Right atrium auricular region (tissue), 2 donors: ENCODE results near the gene LAMTOR4. TPM values are rescaled to one million over a fixed set of nuclear protein-coding genes. Genes with fewer than 3 reads are reported as not detected.

Experiments used
- DNase-seq: peaks from one replicate; pipeline ENCODE4 v3.0.0-alpha.2; 2019; ENCODE audit warnings: low spot score
- H3K27ac ChIP-seq, 2 donors: fragments of 200-600 bp; sonication (generic); 1 replicate in 1 of 2; 2 replicates in 1 of 2; pipeline ENCODE4 v1.5.1; 2016 to 2019
- H3K27me3 ChIP-seq, 2 donors: fragments of 200-600 bp; sonication (generic); one replicate each; pipeline versions ENCODE4 v1.5.1 to v1.6.0; 2017 to 2019
- H3K36me3 ChIP-seq: fragments of 200-600 bp; sonication (generic); one replicate; pipeline ENCODE4 v1.5.1; 2016
- H3K4me1 ChIP-seq, 2 donors: fragments of 200-600 bp; sonication (generic); one replicate each; pipeline versions ENCODE4 v1.5.1 to v1.6.0; 2017 to 2019
- H3K4me3 ChIP-seq, 2 donors: fragments of 200-600 bp; sonication (generic); 1 replicate in 1 of 2; 2 replicates in 1 of 2; pipeline ENCODE4 v1.5.1; 2017 to 2019; ENCODE audit warnings: mild to moderate bottlenecking in 1 of 2, moderate library complexity in 1 of 2
- H3K9me3 ChIP-seq, 2 donors: fragments of 200-600 bp; sonication (generic); one replicate each; pipeline ENCODE4 v1.5.1; 2019
- CTCF ChIP-seq, 2 donors: fragments of 200-600 bp; sonication (generic); IDR thresholded peaks; one replicate each; pipeline ENCODE4 v1.5.1; 2019; ENCODE audit warnings: antibody characterized with exemption in 2 of 2
- total RNA-seq, 2 donors: library from RNA; depleted of rRNA; stranded (reverse); fragments of >200 nt; gene quantifications; one replicate each; pipeline ENCODE4 v1.1.0, GENCODE V29; 2016

The LAMTOR4 gene
- 100 to 1,000 TPM; 153 to 168 TPM for total RNA-seq

- TF ChIP-seq CTCF (IDR thresholded peaks at IDR 0.05) = no peak
- H3K4me3 ChIP-seq = peak within 1 kb of the TSS; percentile 59 to 93
- peaks cover 3% of the 10 kb centered on the region for H3K36me3 ChIP-seq
- peak within 1 kb of the TSS; percentile 81 to 92 for H3K27ac ChIP-seq
- peaks cover 0 to 16% of the 10 kb centered on the region in 2 donors for H3K4me1 ChIP-seq
- peak; percentile 100 for DNase-seq
- H3K9me3 ChIP-seq = no peaks in the 10 kb centered on the region
- H3K27me3 ChIP-seq = no peaks in the 10 kb centered on the region
Measured at GRCh38 chr7:100148559-100149328, at the start of gene LAMTOR4. LAMTOR4 (plus strand) TSS chr7:100148918; CDS start chr7:100148973, 55 bp downstream.

GRCh38 chr7:100099452-100099851 lies 49.3 kb upstream of the LAMTOR4 start:
- Histone ChIP-seq H3K27me3 (no peaks in the 10 kb centered on the region), H3K27ac (no peak overlapping the region), H3K4me1 (peaks cover 0 to 20% of the 10 kb centered on the region in 2 donors), H3K9me3 (no peaks in the 10 kb centered on the region), H3K4me3 (peak overlapping the region; percentile 58 to 70), H3K36me3 (peaks cover 48% of the 10 kb centered on the region)
- no peak for DNase-seq
- no peak for TF ChIP-seq CTCF (IDR thresholded peaks at IDR 0.05)

- Histone ChIP-seq H3K27me3 (no peaks in the 10 kb centered on the region), H3K27ac (peak overlapping the region; percentile 90 to 96), H3K4me3 (peak overlapping the region; percentile 58 to 70), H3K9me3 (no peaks in the 10 kb centered on the region), H3K36me3 (peaks cover 45% of the 10 kb centered on the region), H3K4me1 (peaks cover 0 to 20% of the 10 kb centered on the region in 2 donors)
- no peak for TF ChIP-seq CTCF (IDR thresholded peaks at IDR 0.05)
- DNase-seq = peak; percentile 90
Measured at GRCh38 chr7:100100420-100101015, 48.2 kb upstream of the LAMTOR4 start.

- H3K36me3 ChIP-seq = peaks cover 45% of the 10 kb centered on the region
- H3K4me1 ChIP-seq = peaks cover 0 to 20% of the 10 kb centered on the region in 2 donors
- no peaks in the 10 kb centered on the region for H3K27me3 ChIP-seq
- H3K4me3 ChIP-seq = peak within 1 kb of the TSS; percentile 70 to 76
- DNase-seq = peak; percentile 98
- TF ChIP-seq CTCF (IDR thresholded peaks at IDR 0.05) = no peak
- no peaks in the 10 kb centered on the region for H3K9me3 ChIP-seq
- peak within 1 kb of the TSS; percentile 90 to 96 for H3K27ac ChIP-seq
Measured at GRCh38 chr7:100101016-100101862, 47.5 kb upstream of the LAMTOR4 start, which contains the start of the genes AP4M1 and MCM7. AP4M1 (plus strand) TSS chr7:100101643; CDS start chr7:100101715, 72 bp downstream. MCM7 (minus strand) TSS chr7:100101397; CDS start chr7:100101294, 103 bp downstream.

- Histone ChIP-seq H3K4me1 (peaks cover 0 to 20% of the 10 kb centered on the region in 2 donors), H3K27me3 (no peaks in the 10 kb centered on the region), H3K36me3 (peaks cover 47% of the 10 kb centered on the region), H3K9me3 (no peaks in the 10 kb centered on the region), H3K27ac (no peak overlapping the region), H3K4me3 (no peak overlapping the region)
- no peak for DNase-seq
- TF ChIP-seq CTCF (IDR thresholded peaks at IDR 0.05) = no peak
Measured at GRCh38 chr7:100102950-100103840, 45.5 kb upstream of the LAMTOR4 start.
